GM20431 (cell line): ENCODE measurements around the gene SPTBN2.
"Not testable (repeated sequence)": the region's sequence is repeated elsewhere in the genome, so short reads cannot be mapped to it uniquely, and the experiment has no call there.

ENCODE experiments used
- in situ Hi-C: fragments of 300-500 bp; cut with MseI, MboI; formaldehyde crosslinking; loops from one replicate; pipeline ENCODE4 v1.15.0; 2020; ENCODE audit warnings: low sequenced_read_pairs; ENCODE audit not compliant: unreplicated experiment

Gene SPTBN2

DNA sequence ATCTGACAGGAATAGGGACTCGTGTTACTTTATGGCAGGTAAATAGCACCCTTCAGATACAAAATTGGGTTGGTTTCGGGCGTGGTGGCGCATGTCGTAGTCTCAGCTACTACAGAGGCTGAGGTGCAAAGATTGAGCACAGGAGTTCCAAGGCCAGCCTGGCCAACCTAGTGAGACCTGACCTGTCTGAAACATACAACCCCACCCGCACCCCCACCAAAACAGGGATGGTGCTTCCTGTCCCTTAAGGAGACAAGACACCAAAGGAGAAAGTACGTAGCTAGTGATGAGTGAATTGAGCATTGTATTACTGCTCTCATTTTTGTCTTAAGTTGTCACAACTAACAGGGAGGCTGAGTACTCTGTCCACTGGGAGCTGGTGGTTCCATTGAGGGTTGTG is 76.4 kb downstream of the SPTBN2 start:
- in situ Hi-C loops, result no loop called here

GRCh38 chr11:66651016-66651415 is 78.0 kb downstream of the SPTBN2 start:
- in situ Hi-C loops, result no loop called here

DNA sequence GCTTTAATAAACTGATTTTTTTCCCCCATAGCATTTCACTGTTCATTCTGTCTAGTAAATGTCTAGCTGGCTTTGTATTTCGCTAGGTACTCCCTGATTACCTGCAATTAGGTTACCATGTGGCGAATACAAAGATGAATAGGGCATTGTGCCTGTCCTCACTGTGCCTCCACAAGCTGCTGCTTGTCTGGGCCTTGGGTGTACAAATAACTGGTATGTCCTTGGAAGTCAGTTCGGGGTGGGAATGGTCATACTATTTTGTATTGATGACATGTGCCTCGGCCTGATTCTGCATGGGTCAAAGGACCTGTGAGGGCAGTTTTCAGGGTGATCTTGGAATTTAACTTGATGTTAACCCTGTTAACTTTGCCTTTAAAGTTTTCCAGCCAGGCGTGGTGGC is 79.1 kb downstream of the SPTBN2 start:
- in situ Hi-C loops, result no loop called here

DNA sequence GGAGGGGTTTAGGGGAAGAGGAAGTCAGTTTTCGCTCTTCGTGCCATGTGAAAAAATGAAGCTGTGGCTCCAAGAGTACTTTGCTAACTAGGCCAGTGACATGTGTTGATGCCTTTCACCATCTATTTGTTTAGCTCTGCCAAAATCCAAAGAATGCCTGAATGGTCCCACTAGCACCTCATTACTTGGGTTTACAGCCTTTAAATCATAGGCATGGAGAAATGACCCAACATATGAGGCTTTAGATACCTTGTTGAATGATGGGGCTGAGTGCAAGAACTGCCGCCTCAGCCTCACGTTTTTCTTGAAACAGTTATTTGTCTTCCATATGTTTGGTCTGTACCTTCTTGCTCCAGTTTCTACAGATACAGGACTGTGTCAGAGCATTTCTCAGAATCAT is 82.2 kb downstream of the SPTBN2 start:
- in situ Hi-C loops, result no loop called here

DNA sequence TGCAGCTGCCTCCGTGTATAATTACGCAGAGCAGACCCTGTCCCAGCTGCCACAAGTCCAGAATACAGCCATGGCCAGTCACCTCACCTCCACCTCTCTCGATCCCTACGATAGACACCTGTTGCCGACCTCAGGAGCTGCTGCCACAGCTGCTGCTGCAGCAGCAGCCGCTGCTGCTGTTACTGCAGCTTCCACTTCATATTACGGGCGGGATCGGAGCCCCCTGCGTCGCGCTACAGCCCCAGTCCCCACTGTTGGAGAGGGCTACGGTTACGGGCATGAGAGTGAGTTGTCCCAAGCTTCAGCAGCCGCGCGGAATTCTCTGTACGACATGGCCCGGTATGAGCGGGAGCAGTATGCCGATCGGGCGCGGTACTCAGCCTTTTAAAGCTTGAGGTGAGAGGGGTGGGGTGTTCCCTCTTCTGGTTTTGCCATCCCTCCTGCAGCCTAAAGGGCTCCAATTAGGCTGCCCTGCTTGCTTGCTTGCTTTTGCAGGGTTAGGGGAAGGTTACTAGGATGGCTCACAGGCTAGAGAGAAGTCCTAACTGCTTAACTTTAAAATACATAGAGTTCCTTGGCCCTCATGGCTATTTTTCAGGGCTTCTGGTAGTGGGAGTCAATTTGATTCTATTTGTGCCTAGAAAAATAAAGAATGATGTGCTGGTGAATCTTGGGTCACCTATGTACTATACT is 85.1 kb downstream of the SPTBN2 start:
- in situ Hi-C loops, result no loop called here

GRCh38 chr11:66641834-66642233 is 87.2 kb downstream of the SPTBN2 start:
- in situ Hi-C loops, result no loop called here

- in situ Hi-C loops, result not testable (repeated sequence)
Measured at GRCh38 chr11:66639814-66640340, 89.1 kb downstream of the SPTBN2 start.

GRCh38 chr11:66639066-66639813 is 89.8 kb downstream of the SPTBN2 start:
- in situ Hi-C loops, result no loop called here

GRCh38 chr11:66638177-66639065 is 90.6 kb downstream of the SPTBN2 start, which contains the start of gene RBM4:
TSS of gene RBM4 (plus strand) at chr11:66638703. CDS start at chr11:66639712, 1,009 bp downstream.
- in situ Hi-C loops, result no loop called here

DNA sequence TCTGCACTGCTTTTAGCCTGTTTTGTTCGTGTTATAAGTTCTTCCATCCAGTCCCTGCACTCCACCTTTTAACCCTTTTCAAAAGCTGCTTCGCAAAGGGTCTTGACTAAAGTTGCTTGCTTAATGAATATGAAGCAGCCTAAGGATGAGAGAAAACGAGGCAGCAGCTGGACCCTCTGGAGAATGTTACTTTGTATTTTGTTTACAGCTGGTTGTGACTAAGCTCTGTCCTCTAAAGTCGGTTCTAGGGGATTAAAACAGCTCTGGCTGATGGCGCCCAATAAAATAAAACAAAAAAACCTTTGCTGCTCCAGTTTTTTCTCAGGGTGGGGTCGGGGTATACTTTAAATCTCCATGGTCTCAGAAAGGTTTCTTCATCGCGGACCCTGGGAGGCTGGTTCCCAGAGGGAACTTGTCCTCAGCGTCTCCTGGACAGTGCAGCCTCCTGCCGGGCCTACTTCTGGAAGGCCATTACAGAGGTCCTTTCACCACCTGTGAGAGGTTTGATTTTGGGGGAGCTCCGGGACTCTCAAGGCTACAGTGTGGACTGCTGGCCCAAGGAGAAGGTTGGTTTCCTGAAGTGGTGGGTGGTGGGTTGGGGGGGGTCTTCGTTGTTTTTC is 91.3 kb downstream of the SPTBN2 start:
- in situ Hi-C loops, result no loop called here

GRCh38 chr11:66636411-66636810 is 92.6 kb downstream of the SPTBN2 start:
- in situ Hi-C loops, result no loop called here
